Naive thymus-derived CD4-positive, alpha-beta T cell (primary cell): ENCODE results near the gene RAI1. TPM values are rescaled to one million over a fixed set of nuclear protein-coding genes. Genes with fewer than 3 reads are reported as not detected.
"Not testable (repeated sequence)": the region's sequence is repeated elsewhere in the genome, so short reads cannot be mapped to it uniquely, and the experiment has no call there.

Source experiments
- ATAC-seq: fragments of 150-1000 bp; cut with Tn5 transposase; 2 replicates; pipeline ENCODE4 v1.10.0; 2021; ENCODE audit warnings: mild to moderate bottlenecking, moderate library complexity
- CTCF ChIA-PET: fragments of 350-600 bp; sonication (Branson Sonifier 250); formaldehyde crosslinking; loops from one replicate; lab custom pipeline; 2021; ENCODE audit warnings: antibody characterized with exemption; lab: Charles Lee
- POLR2A ChIA-PET: fragments of 350-600 bp; sonication (Branson Sonifier 250); formaldehyde crosslinking; loops from one replicate; lab custom pipeline; 2021; ENCODE audit warnings: antibody characterized with exemption, inconsistent platforms; lab: Charles Lee
- DNase-seq, 9 donors: peaks; one replicate each; pipeline versions ENCODE4 v3.0.0 to v3.0.0-alpha.2; 2020 to 2022; ENCODE audit warnings: mixed read lengths in 1 of 9
- H3K27ac ChIP-seq: one replicate; pipeline ENCODE4 v1.7.0; 2013; ENCODE audit warnings: mild to moderate bottlenecking, low read depth, low read length, moderate library complexity
- H3K27me3 ChIP-seq, 2 donors: one replicate each; pipeline ENCODE4 v1.7.0; 2013; ENCODE audit warnings: low read length in 2 of 2, mild to moderate bottlenecking in 2 of 2, moderate library complexity in 2 of 2; ENCODE audit not compliant: control insufficient read depth in 2 of 2, insufficient read depth in 2 of 2
- H3K36me3 ChIP-seq, 3 experiments: 1 replicate in 2 of 3; 2 replicates in 1 of 3; pipeline ENCODE4 v1.7.0; 2013; ENCODE audit warnings: low read length in 3 of 3, mild to moderate bottlenecking in 3 of 3, moderate library complexity in 1 of 3; ENCODE audit not compliant: insufficient read depth in 3 of 3, control insufficient read depth in 2 of 3
- H3K4me1 ChIP-seq, 2 donors: one replicate each; pipeline ENCODE4 v1.7.0; 2013; ENCODE audit warnings: low read length in 2 of 2, mild to moderate bottlenecking in 2 of 2, moderate library complexity in 1 of 2; ENCODE audit not compliant: control insufficient read depth in 2 of 2, insufficient read depth in 2 of 2
- H3K4me3 ChIP-seq: 2 replicates; pipeline ENCODE4 v1.7.0; 2013; ENCODE audit warnings: mild to moderate bottlenecking, low read length
- H3K9me3 ChIP-seq, 3 experiments: 1 replicate in 2 of 3; 2 replicates in 1 of 3; pipeline ENCODE4 v1.7.0; 2013; ENCODE audit warnings: low read length in 3 of 3; ENCODE audit not compliant: control insufficient read depth in 2 of 3
- H3K27ac Mint-ChIP-seq, 9 donors: one replicate each; pipeline ENCODE4 v1.8.0; 2020 to 2022; ENCODE audit warnings: mixed read lengths in 9 of 9, mild to moderate bottlenecking in 8 of 9, moderate library complexity in 5 of 9, inconsistent platforms in 2 of 9
- H3K27me3 Mint-ChIP-seq, 5 donors: one replicate each; pipeline ENCODE4 v1.8.0; 2021 to 2022; ENCODE audit warnings: mixed read lengths in 5 of 5, mild to moderate bottlenecking in 1 of 5
- H3K36me3 Mint-ChIP-seq, 5 donors: one replicate each; pipeline ENCODE4 v1.8.0; 2020 to 2022; ENCODE audit warnings: mixed read lengths in 5 of 5, mild to moderate bottlenecking in 3 of 5, inconsistent platforms in 1 of 5
- H3K4me1 Mint-ChIP-seq, 7 donors: one replicate each; pipeline ENCODE4 v1.8.0; 2020 to 2022; ENCODE audit warnings: mixed read lengths in 7 of 7, mild to moderate bottlenecking in 3 of 7, inconsistent platforms in 1 of 7
- H3K4me3 Mint-ChIP-seq, 10 donors: one replicate each; pipeline ENCODE4 v1.8.0; 2020 to 2022; ENCODE audit warnings: mild to moderate bottlenecking in 10 of 10, mixed read lengths in 10 of 10, moderate library complexity in 6 of 10, inconsistent platforms in 2 of 10
- H3K9me3 Mint-ChIP-seq, 11 donors: one replicate each; pipeline ENCODE4 v1.8.0; 2020 to 2022; ENCODE audit warnings: mixed read lengths in 11 of 11, mild to moderate bottlenecking in 4 of 11, inconsistent platforms in 1 of 11, moderate library complexity in 1 of 11
- intact Hi-C, 2 donors: fragments of 100-400 bp; cut with micrococcal nuclease; formaldehyde crosslinking; loops; one replicate each; pipeline ENCODE4 v1.15.1; 2023
- polyA plus RNA-seq, 2 donors: library from polyadenylated mRNA; unstranded; fragments of 300-500 nt; fragmentation: Illumina TruSeq; gene quantifications; one replicate each; pipeline ENCODE4 v1.2.3, GENCODE V29; 2021
- total RNA-seq, 6 experiments: library from RNA in 5 of 6; stranded (reverse) in 5 of 6; gene quantifications; 1 replicate in 5 of 6; 2 replicates in 1 of 6; pipeline ENCODE4 v1.2.3 and lab custom pipeline; 2021 to 2026

RAI1 gene
- total and polyA plus RNA-seq, 7 experiments from 2014 or later = 2.0 to 46.2 (median 21.2) TPM

DNA sequence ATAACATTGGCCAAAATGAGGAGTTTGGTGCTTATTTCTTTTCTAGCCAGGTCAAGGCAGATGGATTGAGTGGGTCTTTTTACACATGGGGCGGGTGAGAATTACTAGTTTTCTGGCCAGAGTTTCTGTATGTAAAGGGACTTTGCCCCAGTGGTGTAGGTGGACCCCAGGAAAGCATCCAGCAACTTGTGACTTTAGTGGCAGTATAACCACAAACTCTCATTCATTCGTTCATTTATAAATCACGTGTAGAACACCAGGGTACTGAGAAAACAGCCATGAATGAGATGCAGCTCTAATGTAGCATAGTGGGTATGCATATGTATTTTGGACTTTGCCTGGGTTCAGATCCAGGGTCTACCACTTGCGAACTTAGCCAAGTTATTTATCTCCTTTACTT is 8.1 kb downstream of the RAI1 start:
- POLR2A ChIA-PET = no interaction called here

GRCh38 chr17:17690233-17690632 is 9.0 kb downstream of the RAI1 start:
- H3K9me3 Mint-ChIP-seq, H3K27me3 ChIP-seq, H3K4me3 ChIP-seq, intact Hi-C loops, DNase-seq, ATAC-seq, H3K36me3 ChIP-seq, H3K27me3 Mint-ChIP-seq, H3K9me3 ChIP-seq: not testable (repeated sequence)
- Mint-ChIP-seq H3K4me1 (peaks cover 44 to 68% (median 61%) of the 10 kb centered on the region in 7 donors), H3K27ac (peak overlapping the region in 8 of 9 donors; percentile 71 to 99 (median 98)), H3K4me3 (peak overlapping the region in 6 of 10 donors; percentile 1 to 96 (median 41)), H3K36me3 (peaks cover 0 to 11% (median 0%) of the 10 kb centered on the region in 5 donors)
- Histone ChIP-seq H3K27ac (peak overlapping the region; percentile 93), H3K4me1 (peaks cover 9 to 47% of the 10 kb centered on the region in 2 donors)
- ChIA-PET POLR2A (interaction anchor here (0.6 to 6.3 kb wide), 4 partner anchors 9 to 71 kb away, joined by 4 to 47 read pairs (median 4); partner anchors contain the start of gene RAI1), CTCF (interaction anchor here (1.0 to 2.2 kb wide), 2 partner anchors 8 to 170 kb away, joined by 5 to 7 read pairs; no protein-coding TSS in a partner anchor)

More for the DNA sequence above, 8.1 kb downstream of the RAI1 start:
- H3K36me3 ChIP-seq = no peaks in the 10 kb centered on the region
- H3K4me1 Mint-ChIP-seq = peaks cover 43 to 69% (median 66%) of the 10 kb centered on the region in 7 donors
- H3K27ac ChIP-seq = peak overlapping the region; percentile 22
- ATAC-seq (no peak), DNase-seq (no peak)
- H3K27me3 Mint-ChIP-seq = no peaks in the 10 kb centered on the region
- no peaks in the 10 kb centered on the region for H3K27me3 ChIP-seq
- no peaks in the 10 kb centered on the region for H3K9me3 Mint-ChIP-seq
- H3K36me3 Mint-ChIP-seq = peaks cover 0 to 11% (median 0%) of the 10 kb centered on the region in 5 donors
- no peak overlapping the region for H3K4me3 Mint-ChIP-seq
- CTCF ChIA-PET = no interaction called here
- H3K27ac Mint-ChIP-seq = peak overlapping the region in 4 of 9 donors; percentile 25 to 77 (median 44)
- no peaks in the 10 kb centered on the region for H3K9me3 ChIP-seq
- H3K4me1 ChIP-seq = peaks cover 6 to 44% of the 10 kb centered on the region in 2 donors
- intact Hi-C loops = no loop called here
- H3K4me3 ChIP-seq = no peak overlapping the region

GRCh38 chr17:17691468-17692263 is 10.4 kb downstream of the RAI1 start:
- peaks cover 0 to 2% (median 0%) of the 10 kb centered on the region in 11 donors for H3K9me3 Mint-ChIP-seq
- Histone ChIP-seq H3K4me3 (no peak overlapping the region), H3K27me3 (no peaks in the 10 kb centered on the region), H3K4me1 (peaks cover 15 to 51% of the 10 kb centered on the region in 2 donors), H3K27ac (peak overlapping the region; percentile 93), H3K36me3 (peaks cover 0 to 3% (median 0%) of the 10 kb centered on the region in 3 experiments), H3K9me3 (no peaks in the 10 kb centered on the region)
- ChIA-PET POLR2A (interaction anchor here (0.6 to 6.3 kb wide), 4 partner anchors 10 to 149 kb away, joined by 3 to 47 read pairs (median 4); partner anchors contain the start of gene RAI1), CTCF (interaction anchor here (1.5 to 2.5 kb wide), 3 partner anchors 9 to 83 kb away, joined by 3 to 14 read pairs (median 7); no protein-coding TSS in a partner anchor)
- H3K4me1 Mint-ChIP-seq = peaks cover 41 to 72% (median 64%) of the 10 kb centered on the region in 7 donors
- DNase-seq (peak in 1 of 9 donors; percentile 33), ATAC-seq (no peak)
- H3K36me3 Mint-ChIP-seq = peaks cover 0 to 6% (median 0%) of the 10 kb centered on the region in 5 donors
- intact Hi-C loops = no loop called here
- H3K4me3 Mint-ChIP-seq = peak overlapping the region; percentile 5 to 96 (median 60)
- no peaks in the 10 kb centered on the region for H3K27me3 Mint-ChIP-seq
- H3K27ac Mint-ChIP-seq = peak overlapping the region; percentile 60 to 99 (median 98)

DNA sequence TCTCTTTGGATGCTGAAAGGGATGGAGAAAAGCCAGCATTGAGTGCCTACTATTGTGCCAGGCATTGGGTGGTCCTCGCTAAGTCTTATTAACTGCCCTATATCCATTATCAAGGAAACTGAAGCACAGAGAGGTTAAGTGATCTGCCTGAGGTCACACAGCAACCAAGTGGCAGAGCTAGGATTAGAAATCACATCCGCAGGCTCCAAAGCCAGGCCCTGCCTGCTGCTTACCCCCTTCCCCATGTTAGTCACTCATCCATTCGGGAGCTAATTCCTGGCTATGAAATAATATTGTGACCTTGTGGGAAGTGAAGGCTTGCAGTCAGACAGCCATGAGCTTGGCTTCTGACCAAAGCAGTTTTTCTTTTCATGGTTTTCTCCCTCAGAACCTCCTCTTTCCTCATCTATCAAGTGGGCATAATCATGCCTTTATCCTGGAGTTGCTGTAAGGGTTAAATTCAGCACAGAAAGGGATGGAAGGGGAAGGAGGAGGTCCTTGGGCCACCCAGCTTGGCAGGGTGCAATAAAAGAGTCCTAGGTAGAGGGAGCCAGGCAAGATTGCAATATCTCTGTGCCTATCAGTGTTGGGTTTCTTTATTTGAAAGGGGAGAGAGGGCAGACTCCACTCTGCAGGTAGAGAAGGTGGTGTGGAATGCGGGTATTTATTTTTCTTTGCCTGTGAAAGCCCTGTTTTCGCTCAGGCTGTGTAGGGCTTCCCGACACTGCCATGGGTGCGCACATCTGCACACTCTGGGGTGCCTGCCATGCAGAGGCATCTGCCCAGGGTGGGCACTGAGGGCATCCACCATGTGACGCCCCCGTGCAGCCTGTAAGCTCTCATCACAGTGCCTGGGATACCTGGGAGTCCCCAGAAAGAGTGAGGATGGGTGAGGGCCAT is 11.3 kb downstream of the RAI1 start:
- Histone ChIP-seq H3K27me3 (no peaks in the 10 kb centered on the region), H3K27ac (peak overlapping the region; percentile 93), H3K9me3 (no peaks in the 10 kb centered on the region), H3K4me3 (no peak overlapping the region), H3K4me1 (peaks cover 15 to 51% of the 10 kb centered on the region in 2 donors), H3K36me3 (peaks cover 0 to 3% (median 0%) of the 10 kb centered on the region in 3 experiments)
- ChIA-PET POLR2A (interaction anchor here (1.0 to 6.3 kb wide), 3 partner anchors 11 to 167 kb away, joined by 3 to 47 read pairs (median 4); partner anchors contain the start of gene RAI1), CTCF (interaction anchor here (1.2 to 2.5 kb wide), 2 partner anchors 10 to 14 kb away, joined by 4 to 14 read pairs; no protein-coding TSS in a partner anchor)
- Mint-ChIP-seq H3K9me3 (peaks cover 0 to 5% (median 0%) of the 10 kb centered on the region in 11 donors), H3K27me3 (no peaks in the 10 kb centered on the region), H3K4me1 (peaks cover 38 to 77% (median 68%) of the 10 kb centered on the region in 7 donors), H3K4me3 (peak overlapping the region in 9 of 10 donors; percentile 28 to 96 (median 78)), H3K36me3 (peaks cover 0 to 2% (median 0%) of the 10 kb centered on the region in 5 donors), H3K27ac (peak overlapping the region; percentile 95 to 99 (median 98))
- ATAC-seq (no peak), DNase-seq (no peak)
- intact Hi-C loops = no loop called here

DNA sequence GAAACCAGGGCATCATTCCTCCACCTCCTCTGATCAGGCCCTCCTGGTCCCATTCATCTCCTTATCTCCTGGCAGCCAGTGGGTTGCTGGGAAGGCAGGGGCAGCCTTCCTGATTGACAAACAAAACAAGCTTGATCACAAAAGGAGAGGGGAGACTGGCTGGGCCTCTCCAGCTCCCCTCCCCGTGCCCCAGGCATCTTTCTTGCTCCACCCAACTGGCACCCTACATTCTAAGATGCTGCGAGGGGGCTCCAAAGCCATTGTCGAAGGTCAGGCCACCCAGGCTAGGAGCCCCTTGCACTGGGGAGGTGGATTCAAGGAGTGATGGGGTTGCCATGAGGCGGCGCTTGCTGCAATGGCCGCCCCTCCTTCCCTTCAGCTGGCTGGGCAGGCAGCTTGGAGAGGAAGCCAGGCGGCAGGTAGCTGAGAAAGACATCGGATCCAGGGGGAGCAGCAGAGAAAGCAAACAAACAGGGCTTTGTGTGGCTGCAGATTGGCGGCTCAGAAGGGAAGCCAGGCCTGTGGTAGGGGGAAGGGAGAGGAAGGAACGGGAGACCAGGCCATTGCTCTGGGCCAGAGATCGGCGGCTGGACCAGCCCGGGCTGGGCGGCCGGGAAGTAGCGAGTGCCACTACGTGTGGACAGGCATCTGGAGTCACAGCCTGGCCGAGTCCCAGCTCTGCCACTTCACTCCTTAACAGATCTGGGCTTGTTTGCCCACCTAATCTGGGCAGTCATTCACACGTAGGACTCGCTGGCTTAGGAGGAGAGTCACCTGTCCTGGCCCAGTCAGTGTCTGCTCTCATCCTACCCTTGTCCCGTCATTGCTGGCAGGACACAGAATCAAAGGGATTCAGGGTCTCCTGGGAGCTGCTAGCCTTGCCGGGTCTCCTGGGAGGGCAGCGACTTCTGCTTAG is 12.3 kb downstream of the RAI1 start:
- peaks cover 38 to 77% (median 70%) of the 10 kb centered on the region in 7 donors for H3K4me1 Mint-ChIP-seq
- Histone ChIP-seq H3K27me3 (no peaks in the 10 kb centered on the region), H3K36me3 (peaks cover 0 to 3% (median 0%) of the 10 kb centered on the region in 3 experiments), H3K4me3 (peak overlapping the region; percentile 55), H3K9me3 (no peaks in the 10 kb centered on the region), H3K27ac (peak overlapping the region; percentile 93), H3K4me1 (peaks cover 15 to 51% of the 10 kb centered on the region in 2 donors)
- H3K27ac Mint-ChIP-seq = peak overlapping the region; percentile 95 to 99 (median 98)
- H3K36me3 Mint-ChIP-seq = peaks cover 0 to 2% (median 0%) of the 10 kb centered on the region in 5 donors
- DNase-seq = peak in 4 of 9 donors; percentile 12 to 21 (median 14)
- peaks cover 0 to 5% (median 0%) of the 10 kb centered on the region in 11 donors for H3K9me3 Mint-ChIP-seq
- POLR2A ChIA-PET = interaction anchor here (0.5 to 6.3 kb wide), 5 partner anchors 12 to 166 kb away, joined by 3 to 47 read pairs (median 3); partner anchors contain the start of gene RAI1
- no peak for ATAC-seq
- intact Hi-C loops = loop anchor here (1.0 to 2.0 kb wide), 5 partner anchors 11 to 279 kb away; partner anchors contain the start of genes DRC3 (in 1 of the 2) and TOM1L2 (in 1 of the 2)
- H3K27me3 Mint-ChIP-seq = no peaks in the 10 kb centered on the region
- peak overlapping the region; percentile 80 to 96 (median 86) for H3K4me3 Mint-ChIP-seq
- CTCF ChIA-PET = interaction anchor here (1.2 to 2.5 kb wide), 3 partner anchors 11 to 15 kb away, joined by 4 to 14 read pairs (median 6); no protein-coding TSS in a partner anchor
